Activated T-cell treated with anti-CD3 and anti-CD28 coated beads, Interleukin-2, amount 50 U/mL, for 72 hours (primary cell): Measurements from ENCODE around the gene MPZL2. TPM values are rescaled to one million over a fixed set of nuclear protein-coding genes. Genes with fewer than 3 reads are reported as not detected.
"Not testable (repeated sequence)": the region's sequence is repeated elsewhere in the genome, so short reads cannot be mapped to it uniquely, and the experiment has no call there.

ENCODE experiments used
- ATAC-seq, 2 donors: fragments of 150-1000 bp; cut with Tn5 transposase; replicated peaks in 1 of 2; 2 replicates each; pipeline ENCODE4 v1.10.0; 2021; ENCODE audit warnings: moderate library complexity in 2 of 2, mild to moderate bottlenecking in 1 of 2
- DNase-seq, 2 donors: peaks; one replicate each; pipeline ENCODE4 v3.0.0; 2021 to 2022; ENCODE audit warnings: mixed read lengths in 1 of 2
- H3K27ac Mint-ChIP-seq: one replicate; pipeline ENCODE4 v1.8.0; 2022; ENCODE audit warnings: mild to moderate bottlenecking, moderate library complexity, mixed read lengths
- H3K27me3 Mint-ChIP-seq: one replicate; pipeline ENCODE4 v1.8.0; 2022; ENCODE audit warnings: low read depth, mixed read lengths
- H3K36me3 Mint-ChIP-seq, 2 donors: one replicate each; pipeline ENCODE4 v1.8.0; 2022; ENCODE audit warnings: mixed read lengths in 2 of 2, mild to moderate bottlenecking in 1 of 2; ENCODE audit not compliant: insufficient read depth in 2 of 2
- H3K4me1 Mint-ChIP-seq: one replicate; pipeline ENCODE4 v1.8.0; 2022; ENCODE audit warnings: low read depth, mixed read lengths
- H3K4me3 Mint-ChIP-seq, 2 donors: one replicate each; pipeline ENCODE4 v1.8.0; 2022; ENCODE audit warnings: mild to moderate bottlenecking in 2 of 2, mixed read lengths in 2 of 2, moderate library complexity in 2 of 2
- H3K9me3 Mint-ChIP-seq, 2 donors: one replicate each; pipeline ENCODE4 v1.8.0; 2022; ENCODE audit warnings: mixed read lengths in 2 of 2
- total RNA-seq, 2 donors: library from RNA; stranded (reverse); gene quantifications; one replicate each; pipeline ENCODE4 v1.2.3, GENCODE V29; 2022

Gene MPZL2
- 10 to 100 TPM; 10.1 to 12.9 TPM for total RNA-seq

DNA sequence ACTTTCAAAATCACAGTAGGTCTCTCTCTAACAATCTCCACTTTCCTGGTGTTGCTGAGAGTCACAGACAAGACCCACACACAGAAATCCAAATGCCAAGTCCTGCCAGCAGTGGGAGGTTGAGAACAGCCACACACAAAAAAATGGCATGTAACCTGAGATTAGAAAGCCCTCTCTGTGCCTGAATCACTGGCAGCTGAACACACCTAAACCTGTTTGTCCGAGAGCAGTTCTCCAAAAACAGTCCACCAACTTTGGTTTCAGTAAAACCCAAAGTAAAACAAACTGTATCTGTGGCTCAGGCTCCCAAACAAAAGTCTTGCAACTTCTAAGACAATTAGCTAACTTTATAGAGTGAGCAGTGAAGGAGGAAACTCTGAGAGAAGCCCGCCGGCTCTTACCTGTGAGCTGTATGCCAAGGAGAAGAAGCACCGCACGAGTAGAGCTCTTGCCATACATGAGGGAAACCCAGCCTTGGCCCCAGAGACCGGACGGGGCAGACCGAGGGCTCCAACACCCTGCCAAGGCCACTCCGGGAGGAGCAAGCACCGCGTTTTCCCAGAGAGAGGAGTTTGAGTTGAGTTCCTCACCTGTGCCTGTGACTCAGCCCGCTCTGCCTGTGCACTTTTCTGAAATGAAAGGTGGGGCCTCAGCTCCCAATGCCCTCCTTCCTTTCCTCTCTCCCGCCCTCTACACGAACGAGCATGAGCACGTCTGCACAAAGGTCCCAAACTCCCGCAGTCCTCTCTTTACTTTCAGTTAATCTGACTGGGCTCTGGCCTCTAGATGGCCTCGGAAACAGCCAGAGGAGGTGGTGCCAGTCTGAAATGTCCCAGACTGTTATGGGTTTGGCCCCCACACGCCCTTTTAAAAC, at the start of gene MPZL2:
MPZL2 (minus strand) TSS at position 603 of the 874 bp plus-strand sequence; CDS start at position 459, 144 bp downstream.
- Mint-ChIP-seq H3K27me3 (peaks cover 12% of the 10 kb centered on the region), H3K4me1 (peaks cover 65% of the 10 kb centered on the region)

DNA sequence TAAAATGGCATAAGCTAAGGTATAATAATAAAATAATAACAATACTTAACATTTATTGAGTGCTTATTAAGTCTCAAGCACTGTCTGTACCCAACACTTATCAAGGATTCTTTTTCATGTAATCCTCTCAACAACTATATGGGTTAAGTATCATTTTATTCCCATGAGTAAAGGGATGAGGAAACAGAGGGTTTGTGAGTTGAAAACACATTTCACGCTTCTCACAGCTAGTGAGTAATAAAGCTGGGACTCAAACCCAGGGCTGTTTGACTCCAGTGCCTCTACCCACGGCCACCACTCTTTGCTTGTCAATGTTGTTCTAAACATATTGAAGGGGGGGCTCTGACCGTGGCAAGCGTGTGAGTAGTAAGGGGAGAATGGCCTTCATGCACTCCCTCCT, 49.1 kb upstream of the MPZL2 start:
- DNase-seq = no peak
- peaks cover 89% of the 10 kb centered on the region for H3K4me1 Mint-ChIP-seq
- no peaks in the 10 kb centered on the region for H3K9me3 Mint-ChIP-seq
- no peak for ATAC-seq
- H3K27me3 Mint-ChIP-seq = no peaks in the 10 kb centered on the region
- H3K4me3 Mint-ChIP-seq = no peak overlapping the region
- peaks cover 21 to 48% of the 10 kb centered on the region in 2 donors for H3K36me3 Mint-ChIP-seq
- H3K27ac Mint-ChIP-seq = no peak overlapping the region

More for the DNA sequence above, at the start of gene MPZL2:
- Mint-ChIP-seq H3K27ac (peak within 1 kb of the TSS; percentile 26), H3K36me3 (peaks cover 4 to 19% of the 10 kb centered on the region in 2 donors), H3K9me3 (peaks cover 0 to 2% of the 10 kb centered on the region in 2 donors), H3K4me3 (peak within 1 kb of the TSS; percentile 78 to 95)
- DNase-seq = peak in 1 of 2 donors; percentile 35
- peak; percentile 67 to 75 for ATAC-seq

DNA sequence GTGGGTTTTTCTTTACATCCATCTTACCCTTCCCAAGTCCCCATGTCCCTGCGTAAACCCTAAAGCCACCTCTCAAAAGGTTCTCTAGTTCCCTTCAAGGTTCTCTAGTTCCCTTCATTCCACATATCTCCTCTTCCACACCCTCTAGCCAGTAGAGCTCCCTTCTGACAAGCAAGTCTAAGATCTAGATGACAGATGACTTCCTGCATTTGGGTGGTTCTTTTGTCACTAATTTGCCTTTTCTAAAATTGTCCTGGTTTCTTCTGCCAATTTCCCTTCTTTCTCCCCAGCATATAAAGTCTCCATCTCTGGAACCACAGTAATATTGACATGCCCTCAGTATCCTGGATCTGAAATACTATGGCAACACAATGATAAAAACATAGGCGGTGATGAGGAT, 48.2 kb upstream of the MPZL2 start:
- Mint-ChIP-seq H3K36me3 (peaks cover 21 to 52% of the 10 kb centered on the region in 2 donors), H3K9me3 (no peaks in the 10 kb centered on the region), H3K4me3 (no peak overlapping the region), H3K27ac (peak overlapping the region; percentile 71), H3K4me1 (peaks cover 91% of the 10 kb centered on the region), H3K27me3 (no peaks in the 10 kb centered on the region)
- DNase-seq = no peak
- ATAC-seq = no peak

DNA sequence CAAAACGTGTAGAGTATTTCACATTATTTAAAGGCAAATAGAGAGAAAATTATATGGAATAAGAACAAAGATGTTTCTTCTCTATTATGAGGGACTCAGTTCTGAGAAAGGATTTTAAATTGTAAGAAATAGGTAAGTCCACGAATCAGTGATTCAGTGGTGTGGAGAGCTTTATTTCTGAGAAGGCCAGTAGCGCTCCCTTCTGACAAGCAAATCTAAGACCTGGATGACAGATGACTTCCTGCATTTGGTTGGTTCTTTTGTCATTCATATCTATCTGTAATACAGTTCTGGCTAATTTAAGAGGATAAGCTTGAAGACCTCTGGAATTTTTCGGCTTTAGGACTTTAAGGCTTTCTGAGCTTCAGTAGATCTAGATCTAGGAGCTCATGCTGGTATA, 47.4 kb upstream of the MPZL2 start:
- H3K27ac Mint-ChIP-seq = peak overlapping the region; percentile 71
- ATAC-seq = no peak
- H3K36me3 Mint-ChIP-seq = peaks cover 23 to 51% of the 10 kb centered on the region in 2 donors
- no peaks in the 10 kb centered on the region for H3K27me3 Mint-ChIP-seq
- H3K9me3 Mint-ChIP-seq = no peaks in the 10 kb centered on the region
- H3K4me3 Mint-ChIP-seq = peak overlapping the region in 1 of 2 donors; percentile 31
- H3K4me1 Mint-ChIP-seq = peaks cover 91% of the 10 kb centered on the region
- no peak for DNase-seq

DNA sequence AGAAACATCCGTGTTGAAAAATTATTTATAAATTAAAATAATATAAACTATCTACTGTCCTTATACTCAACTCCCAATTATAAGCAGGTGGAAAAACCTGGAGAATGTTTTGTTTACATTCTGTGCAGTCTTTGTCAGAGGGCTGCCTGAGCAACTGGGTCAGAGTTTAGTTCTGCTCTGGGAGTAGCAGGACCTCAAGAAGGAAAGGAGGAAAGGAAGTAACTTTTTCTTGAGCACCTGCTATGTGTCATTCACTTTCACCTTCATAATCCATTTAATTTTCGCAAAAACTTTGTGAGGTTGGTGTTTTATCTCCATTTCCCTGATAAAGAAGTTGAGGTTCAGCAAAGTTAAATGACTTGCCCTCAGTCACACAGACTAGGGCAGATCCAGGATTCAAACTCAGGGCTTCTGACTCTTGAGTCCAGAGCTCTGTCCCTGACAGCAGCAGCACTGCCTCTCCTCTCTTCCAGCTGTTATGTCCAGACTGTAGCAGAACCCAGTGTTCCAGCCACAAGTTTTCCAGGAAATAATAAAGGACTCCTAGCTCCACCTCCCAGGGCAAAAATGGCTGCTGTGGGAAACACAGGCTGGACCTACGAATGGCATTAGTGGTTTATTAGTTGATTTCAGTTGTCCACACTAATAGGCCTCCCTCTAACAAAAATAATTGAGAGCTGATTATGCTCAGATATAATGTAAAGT, 46.8 kb upstream of the MPZL2 start:
- Mint-ChIP-seq H3K4me1 (peaks cover 89% of the 10 kb centered on the region), H3K27ac (peak overlapping the region; percentile 71), H3K36me3 (peaks cover 26 to 54% of the 10 kb centered on the region in 2 donors), H3K27me3 (no peaks in the 10 kb centered on the region), H3K9me3 (no peaks in the 10 kb centered on the region), H3K4me3 (peak overlapping the region in 1 of 2 donors; percentile 31)
- DNase-seq (no peak), ATAC-seq (no peak)

DNA sequence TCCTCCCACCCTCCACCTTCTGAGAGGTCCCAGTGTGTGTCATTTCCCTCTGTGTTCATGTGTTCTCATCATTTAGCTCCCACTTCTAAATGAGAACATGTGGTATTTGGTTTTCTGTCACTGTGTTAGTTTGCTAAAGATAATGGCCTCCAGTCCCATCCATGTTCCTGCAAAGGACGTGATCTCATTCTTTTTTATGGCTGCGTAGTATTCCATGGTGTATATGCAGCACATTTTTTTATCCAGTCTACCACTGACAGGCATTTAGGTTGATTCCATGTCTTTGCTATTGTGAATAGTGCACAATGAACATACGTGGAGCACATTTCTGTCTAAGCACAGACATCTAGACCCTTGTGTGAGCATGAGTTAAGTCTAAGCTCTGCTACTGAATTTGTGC, 46.2 kb upstream of the MPZL2 start:
- no peak for DNase-seq
- ATAC-seq = no peak
- Mint-ChIP-seq H3K27ac (peak overlapping the region; percentile 49), H3K4me3 (peak overlapping the region in 1 of 2 donors; percentile 8), H3K27me3 (no peaks in the 10 kb centered on the region), H3K36me3 (peaks cover 29 to 53% of the 10 kb centered on the region in 2 donors), H3K9me3 (no peaks in the 10 kb centered on the region), H3K4me1 (peaks cover 86% of the 10 kb centered on the region)

DNA sequence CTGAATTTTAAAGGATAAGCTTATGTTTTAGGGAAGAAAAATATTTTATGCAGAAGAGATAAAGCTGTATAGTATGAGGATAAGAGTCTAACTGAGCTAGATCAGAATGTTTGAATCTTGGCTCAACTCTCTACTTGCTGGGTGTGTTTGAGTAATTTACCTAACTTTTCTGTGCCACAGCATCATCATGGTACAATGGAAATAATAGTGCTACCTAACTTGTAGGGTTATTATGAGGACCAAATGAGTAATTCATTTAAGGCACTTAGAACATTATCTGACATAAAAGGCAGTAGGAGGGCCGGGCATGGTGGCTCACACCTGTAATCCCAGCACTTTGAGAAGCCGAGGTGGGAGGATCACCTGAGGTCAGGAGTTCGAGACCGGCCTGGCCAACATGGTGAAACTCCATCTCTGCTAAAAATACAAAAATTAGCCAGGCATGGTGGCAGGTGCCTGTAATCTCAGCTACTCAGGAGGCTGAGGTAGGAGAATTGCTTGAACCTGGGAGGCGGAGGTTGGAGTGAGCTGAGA, 45.0 kb upstream of the MPZL2 start:
- Mint-ChIP-seq H3K27ac (peak overlapping the region; percentile 100), H3K36me3 (peaks cover 32 to 57% of the 10 kb centered on the region in 2 donors), H3K4me1 (peaks cover 80% of the 10 kb centered on the region), H3K4me3 (peak overlapping the region; percentile 98 to 100)
- H3K9me3 Mint-ChIP-seq, H3K27me3 Mint-ChIP-seq: not testable (repeated sequence)
- ATAC-seq = peak; percentile 48 to 54
- DNase-seq = peak in 1 of 2 donors; percentile 24

DNA sequence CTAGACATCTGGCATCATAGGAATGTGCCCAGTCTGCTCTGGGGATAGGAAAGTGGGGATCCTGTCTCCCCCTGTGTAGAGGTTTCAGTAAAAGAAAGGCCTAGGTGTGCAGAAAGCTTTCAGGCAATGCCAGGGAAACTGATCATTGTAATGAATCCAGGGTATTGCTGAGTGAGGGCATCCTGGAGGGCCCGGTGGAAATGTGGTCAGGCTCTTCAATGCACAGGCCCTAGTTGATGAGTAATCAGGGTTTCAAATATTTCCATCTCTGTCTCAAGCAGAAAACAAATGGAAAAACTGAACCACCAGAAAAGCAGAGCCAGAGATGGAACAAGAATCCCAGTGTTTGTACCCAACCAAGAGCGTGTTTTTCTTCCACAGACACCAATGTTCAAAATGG, 42.5 kb upstream of the MPZL2 start:
- DNase-seq (peak; percentile 50 to 52), ATAC-seq (peak; percentile 61 to 64)
- peaks cover 28 to 44% of the 10 kb centered on the region in 2 donors for H3K36me3 Mint-ChIP-seq
- H3K27ac Mint-ChIP-seq = peak overlapping the region; percentile 100
- no peaks in the 10 kb centered on the region for H3K9me3 Mint-ChIP-seq
- H3K4me1 Mint-ChIP-seq = peaks cover 81% of the 10 kb centered on the region
- no peaks in the 10 kb centered on the region for H3K27me3 Mint-ChIP-seq
- peak overlapping the region; percentile 98 to 100 for H3K4me3 Mint-ChIP-seq

DNA sequence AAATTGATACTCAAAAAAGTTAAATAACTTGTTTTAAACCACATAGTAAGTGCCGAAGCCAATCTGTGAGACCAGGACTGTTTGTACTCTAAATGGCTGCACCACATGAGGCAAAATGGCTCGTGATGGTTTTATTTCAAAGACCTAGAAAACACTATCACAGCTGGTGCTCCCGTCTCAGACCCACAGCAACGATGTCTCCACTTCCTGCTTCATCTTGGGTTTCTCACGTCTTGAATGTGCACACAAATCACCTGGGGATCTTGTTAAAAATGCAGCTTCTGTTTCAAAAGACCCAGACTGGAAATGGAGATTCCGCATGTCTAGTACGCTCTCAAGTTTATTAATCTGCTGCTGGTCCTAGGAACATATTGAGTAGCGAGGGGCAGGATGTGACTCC, 41.6 kb upstream of the MPZL2 start:
- ATAC-seq (no peak), DNase-seq (no peak)
- Mint-ChIP-seq H3K27me3 (no peaks in the 10 kb centered on the region), H3K36me3 (peaks cover 26 to 40% of the 10 kb centered on the region in 2 donors), H3K9me3 (no peaks in the 10 kb centered on the region), H3K27ac (peak overlapping the region; percentile 100), H3K4me3 (peak overlapping the region; percentile 98 to 100), H3K4me1 (peaks cover 73% of the 10 kb centered on the region)

DNA sequence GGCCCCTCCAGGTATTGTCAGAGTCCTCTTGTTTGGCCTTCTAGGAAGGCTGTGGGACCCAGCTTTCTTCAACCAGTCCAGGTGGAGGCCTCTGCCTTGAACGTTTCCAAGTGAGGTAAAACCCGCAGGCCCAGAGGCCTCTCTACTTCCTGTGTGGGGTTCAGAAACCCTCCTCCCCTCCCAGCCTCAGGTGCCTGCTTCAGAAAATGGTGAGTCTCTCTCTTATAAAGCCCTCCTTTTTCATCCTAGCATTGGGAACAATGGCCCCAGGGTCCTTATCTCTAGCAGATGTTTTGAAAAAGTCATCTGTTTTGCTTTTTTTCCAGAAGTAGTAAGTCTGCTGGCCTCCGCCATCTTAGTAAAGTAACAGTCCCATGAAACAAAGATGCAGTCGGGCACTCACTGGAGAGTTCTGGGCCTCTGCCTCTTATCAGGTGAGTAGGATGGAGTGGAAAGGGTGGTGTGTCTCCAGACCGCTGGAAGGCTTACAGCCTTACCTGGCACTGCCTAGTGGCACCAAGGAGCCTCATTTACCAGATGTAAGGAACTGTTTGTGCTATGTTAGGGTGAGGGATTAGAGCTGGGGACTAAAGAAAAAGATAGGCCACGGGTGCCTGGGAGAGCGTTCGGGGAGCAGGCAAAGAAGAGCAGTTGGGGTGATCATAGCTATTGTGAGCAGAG, 40.6 kb upstream of the MPZL2 start, which contains the start of gene CD3E:
CD3E (plus strand) TSS at position 163 of the 681 bp plus-strand sequence; CDS start at position 386, 223 bp downstream.
- peaks cover 64% of the 10 kb centered on the region for H3K4me1 Mint-ChIP-seq
- DNase-seq (peak; percentile 76 to 77), ATAC-seq (peak; percentile 80 to 82)
- H3K27ac Mint-ChIP-seq = peak within 1 kb of the TSS; percentile 100
- peak within 1 kb of the TSS; percentile 98 to 100 for H3K4me3 Mint-ChIP-seq
- peaks cover 23 to 35% of the 10 kb centered on the region in 2 donors for H3K36me3 Mint-ChIP-seq
- no peaks in the 10 kb centered on the region for H3K27me3 Mint-ChIP-seq
- no peaks in the 10 kb centered on the region for H3K9me3 Mint-ChIP-seq

DNA sequence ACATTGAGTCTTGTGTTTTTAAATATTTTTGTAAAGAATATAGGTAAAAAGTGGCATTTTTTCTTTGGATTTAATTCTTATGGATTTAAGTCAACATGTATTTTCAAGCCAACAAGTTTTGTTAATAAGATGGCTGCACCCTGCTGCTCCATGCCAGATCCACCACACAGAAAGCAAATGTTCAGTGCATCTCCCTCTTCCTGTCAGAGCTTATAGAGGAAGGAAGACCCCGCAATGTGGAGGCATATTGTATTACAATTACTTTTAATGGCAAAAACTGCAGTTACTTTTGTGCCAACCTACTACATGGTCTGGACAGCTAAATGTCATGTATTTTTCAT, 40.1 kb upstream of the MPZL2 start:
- H3K27me3 Mint-ChIP-seq = no peaks in the 10 kb centered on the region
- H3K4me3 Mint-ChIP-seq = peak overlapping the region; percentile 98 to 100
- ATAC-seq (peak; percentile 24 to 35), DNase-seq (no peak)
- H3K4me1 Mint-ChIP-seq = peaks cover 59% of the 10 kb centered on the region
- H3K27ac Mint-ChIP-seq = peak overlapping the region; percentile 100
- no peaks in the 10 kb centered on the region for H3K9me3 Mint-ChIP-seq
- H3K36me3 Mint-ChIP-seq = peaks cover 23 to 32% of the 10 kb centered on the region in 2 donors

DNA sequence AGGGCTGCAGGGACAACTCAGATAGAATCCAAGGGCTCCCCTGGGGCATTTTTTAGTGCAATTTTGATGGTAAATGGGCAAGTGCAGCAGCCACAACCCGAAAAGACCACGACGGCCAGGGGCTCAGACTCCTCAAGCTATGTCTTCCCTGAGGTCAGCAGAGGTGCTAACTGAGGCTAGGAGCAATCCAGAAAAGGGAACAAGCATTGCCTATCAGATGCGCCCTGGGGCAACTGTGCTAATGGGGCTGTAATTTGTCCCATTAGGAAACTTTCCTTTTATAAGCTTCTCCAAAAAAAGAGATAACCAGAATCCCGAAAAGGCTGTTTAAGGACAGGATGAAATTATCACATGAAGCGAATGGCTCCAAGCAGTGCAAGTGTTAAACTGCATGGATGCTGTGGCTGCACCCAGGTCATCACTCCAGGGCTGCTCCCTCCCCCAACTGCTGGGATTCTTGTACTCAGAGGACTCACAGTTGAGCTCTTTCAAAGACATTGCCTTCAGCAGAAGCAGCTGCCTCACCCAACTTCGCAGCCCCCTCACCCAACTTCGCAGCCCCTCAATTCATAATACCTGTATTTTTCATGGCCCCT, 37.6 kb upstream of the MPZL2 start:
- ATAC-seq = no peak
- Mint-ChIP-seq H3K36me3 (peaks cover 13 to 14% of the 10 kb centered on the region in 2 donors), H3K4me1 (peaks cover 34% of the 10 kb centered on the region), H3K4me3 (no peak overlapping the region), H3K27me3 (no peaks in the 10 kb centered on the region), H3K27ac (no peak overlapping the region), H3K9me3 (no peaks in the 10 kb centered on the region)
- DNase-seq = no peak
